Measurements from ENCODE around the gene SLC25A21.

DNA sequence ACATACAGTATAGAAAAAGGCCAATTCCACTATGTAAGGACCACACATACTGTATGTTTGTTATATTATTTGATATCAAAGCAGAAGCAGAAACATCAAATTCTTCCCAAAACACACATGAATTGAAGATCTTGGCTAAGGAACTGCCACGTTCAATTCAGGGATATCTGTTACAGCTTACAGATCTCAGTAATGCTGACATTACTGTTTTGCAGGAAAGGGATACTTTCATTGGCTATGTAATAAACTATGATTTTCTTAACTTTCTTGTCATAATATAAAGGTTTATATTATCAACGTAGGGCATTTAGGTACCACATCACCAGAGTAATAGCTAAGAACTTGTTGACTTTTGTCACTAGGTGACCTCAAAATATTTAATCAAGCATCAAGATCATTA lies 362.2 kb downstream of the SLC25A21 start:
- TF ChIP-seq EZH2 (IDR thresholded peaks at IDR 0.05; ENCODE audit: borderline replicate concordance, control insufficient read depth, low read depth, low read length) (no peak), RFX5 (IDR thresholded peaks at IDR 0.05; ENCODE audit: low read depth, low read length) (no peak), NR2C2 (IDR thresholded peaks at IDR 0.05; ENCODE audit: borderline replicate concordance, control insufficient read depth, insufficient read length, low read depth) (no peak), MYC (IDR thresholded peaks at IDR 0.05; ENCODE audit: insufficient read depth, insufficient read length, insufficient replicate concordance, low read length, severe bottlenecking) (no peak), ESRRA (IDR thresholded peaks at IDR 0.05; ENCODE audit: low read length) (no peak), HDGF (IDR thresholded peaks at IDR 0.05) (no peak), KDM1A (IDR thresholded peaks at IDR 0.05; ENCODE audit: borderline replicate concordance) (no peak)
- TF ChIP-seq, protein P1, sequence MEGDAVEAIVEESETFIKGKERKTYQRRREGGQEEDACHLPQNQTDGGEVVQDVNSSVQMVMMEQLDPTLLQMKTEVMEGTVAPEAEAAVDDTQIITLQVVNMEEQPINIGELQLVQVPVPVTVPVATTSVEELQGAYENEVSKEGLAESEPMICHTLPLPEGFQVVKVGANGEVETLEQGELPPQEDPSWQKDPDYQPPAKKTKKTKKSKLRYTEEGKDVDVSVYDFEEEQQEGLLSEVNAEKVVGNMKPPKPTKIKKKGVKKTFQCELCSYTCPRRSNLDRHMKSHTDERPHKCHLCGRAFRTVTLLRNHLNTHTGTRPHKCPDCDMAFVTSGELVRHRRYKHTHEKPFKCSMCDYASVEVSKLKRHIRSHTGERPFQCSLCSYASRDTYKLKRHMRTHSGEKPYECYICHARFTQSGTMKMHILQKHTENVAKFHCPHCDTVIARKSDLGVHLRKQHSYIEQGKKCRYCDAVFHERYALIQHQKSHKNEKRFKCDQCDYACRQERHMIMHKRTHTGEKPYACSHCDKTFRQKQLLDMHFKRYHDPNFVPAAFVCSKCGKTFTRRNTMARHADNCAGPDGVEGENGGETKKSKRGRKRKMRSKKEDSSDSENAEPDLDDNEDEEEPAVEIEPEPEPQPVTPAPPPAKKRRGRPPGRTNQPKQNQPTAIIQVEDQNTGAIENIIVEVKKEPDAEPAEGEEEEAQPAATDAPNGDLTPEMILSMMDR (IDR thresholded peaks at IDR 0.05 in 2 of 3, conservative IDR thresholded peaks at IDR 0.05 in 1 of 3; ENCODE audit: control insufficient read depth in 2 of 3, extremely low read depth in 1 of 3, insufficient read depth in 1 of 3, low read depth in 3 of 3, low read length in 3 of 3) = no peak

Measured in GM12878 (cell line).